HEK293 (cell line): ENCODE results near the gene TOM1L2.

Source experiments
- ZBTB1 ChIP-seq: fragments of 450-650 bp; formaldehyde crosslinking; IDR thresholded peaks from 2 replicates; pipeline ENCODE4 v1.5.1; 2016; ENCODE audit warnings: missing biosample characterization, missing genetic modification characterization
- ZFHX2 ChIP-seq: fragments of 450-650 bp; formaldehyde crosslinking; conservative IDR thresholded peaks from 2 replicates; pipeline ENCODE4 v1.5.1; 2016; ENCODE audit warnings: missing biosample characterization, missing genetic modification characterization
- ZFP37 ChIP-seq: fragments of 450-650 bp; formaldehyde crosslinking; IDR thresholded peaks from 2 replicates; pipeline ENCODE4 v1.5.1; 2016; ENCODE audit warnings: missing biosample characterization, missing genetic modification characterization
- ZNF140 ChIP-seq: fragments of 450-650 bp; formaldehyde crosslinking; IDR thresholded peaks from 2 replicates; pipeline ENCODE4 v1.5.1; 2016; ENCODE audit warnings: missing biosample characterization, missing genetic modification characterization
- ZNF660 ChIP-seq: fragments of 450-650 bp; IDR thresholded peaks from 2 replicates; pipeline ENCODE4 v1.5.1; 2018; ENCODE audit warnings: missing biosample characterization, mild to moderate bottlenecking, missing genetic modification characterization

GRCh38 chr17:17798010-17798556 is 174.1 kb downstream of the TOM1L2 start:
- TF ChIP-seq ZNF140 (tag by site-specific recombination) = no peak
- TF ChIP-seq ZNF660 (tag by site-specific recombination) = no peak
- no peak for TF ChIP-seq ZFP37
- TF ChIP-seq ZBTB1 (tag by site-specific recombination) = no peak
- no peak for TF ChIP-seq ZFHX2 (tag by site-specific recombination)
